KMS-11 (cell line): ENCODE results near the gene TAF1B.

Experiments used
- H2AFZ ChIP-seq: fragments of 200-600 bp; sonication (generic); 2 replicates; pipeline ENCODE4 v1.6.1; 2016; ENCODE audit warnings: antibody characterized with exemption, mixed run types, low read depth
- H3K27ac ChIP-seq: fragments of 200-600 bp; sonication (generic); 2 replicates; pipeline ENCODE4 v1.6.1; 2016; ENCODE audit warnings: mild to moderate bottlenecking, mixed run types
- H3K27me3 ChIP-seq: fragments of 200-600 bp; sonication (generic); 2 replicates; pipeline ENCODE4 v1.6.1; 2017; ENCODE audit warnings: mild to moderate bottlenecking, low read depth, mixed run types, moderate library complexity; ENCODE audit not compliant: insufficient read depth
- H3K36me3 ChIP-seq: fragments of 200-600 bp; sonication (generic); 2 replicates; pipeline ENCODE4 v1.6.1; 2017; ENCODE audit warnings: mild to moderate bottlenecking, mixed run types; ENCODE audit not compliant: insufficient read depth
- H3K4me1 ChIP-seq: fragments of 200-600 bp; sonication (generic); 2 replicates; pipeline ENCODE4 v1.6.1; 2016; ENCODE audit warnings: mild to moderate bottlenecking, low read depth, mixed run types; ENCODE audit not compliant: poor library complexity, severe bottlenecking
- H3K4me2 ChIP-seq: fragments of 200-600 bp; sonication (generic); 2 replicates; pipeline ENCODE4 v1.7.0; 2016; ENCODE audit warnings: mild to moderate bottlenecking, mixed run types
- H3K4me3 ChIP-seq: fragments of 200-600 bp; sonication (generic); IDR thresholded peaks from 2 replicates; pipeline ENCODE4 v1.6.1; 2017; ENCODE audit warnings: low read depth, low read length, mixed read lengths; ENCODE audit not compliant: insufficient read depth
- H3K79me2 ChIP-seq: fragments of 200-600 bp; sonication (generic); 2 replicates; pipeline ENCODE4 v1.6.1; 2016; ENCODE audit warnings: low read depth, mixed run types; ENCODE audit not compliant: insufficient read depth
- H3K9ac ChIP-seq: fragments of 200-600 bp; sonication (generic); 2 replicates; pipeline ENCODE4 v1.6.1; 2016; ENCODE audit warnings: mild to moderate bottlenecking, mixed run types
- H4K20me1 ChIP-seq: fragments of 200-600 bp; sonication (generic); 2 replicates; pipeline ENCODE4 v1.6.1; 2016; ENCODE audit warnings: mild to moderate bottlenecking, mixed run types; ENCODE audit not compliant: insufficient read depth
- CTCF ChIP-seq: fragments of 200-600 bp; sonication (generic); conservative IDR thresholded peaks from 2 replicates; pipeline ENCODE4 v1.6.1; 2017; ENCODE audit warnings: low read depth, mild to moderate bottlenecking, antibody characterized with exemption, low read length, moderate library complexity, mixed read lengths

TAF1B gene

GRCh38 chr2:9967053-9967775 is 123.9 kb downstream of the TAF1B start:
- no peak for TF ChIP-seq CTCF
- H2AFZ ChIP-seq = no peak overlapping the region
- no peaks in the 10 kb centered on the region for H4K20me1 ChIP-seq
- 0 out of 2 replicates have a peak, but pooled peaks cover 3% of the 10 kb centered on the region for H3K36me3 ChIP-seq
- H3K4me3 ChIP-seq = no peak overlapping the region
- no peak overlapping the region for H3K9ac ChIP-seq
- no peaks in the 10 kb centered on the region for H3K79me2 ChIP-seq
- no peak overlapping the region for H3K4me2 ChIP-seq
- H3K27ac ChIP-seq = no peak overlapping the region
- peaks cover 12% of the 10 kb centered on the region for H3K4me1 ChIP-seq
- no peaks in the 10 kb centered on the region for H3K27me3 ChIP-seq

GRCh38 chr2:9968553-9969497 is 125.6 kb downstream of the TAF1B start:
- H3K36me3 ChIP-seq = 0 out of 2 replicates have a peak, but pooled peaks cover 3% of the 10 kb centered on the region
- H3K79me2 ChIP-seq = no peaks in the 10 kb centered on the region
- no peak overlapping the region for H3K9ac ChIP-seq
- H3K27ac ChIP-seq = no peak overlapping the region
- H3K4me1 ChIP-seq = peaks cover 12% of the 10 kb centered on the region
- no peaks in the 10 kb centered on the region for H3K27me3 ChIP-seq
- H3K4me3 ChIP-seq = no peak overlapping the region
- no peak overlapping the region for H2AFZ ChIP-seq
- H3K4me2 ChIP-seq = no peak overlapping the region
- no peaks in the 10 kb centered on the region for H4K20me1 ChIP-seq
- no peak for TF ChIP-seq CTCF

GRCh38 chr2:9970200-9971044 is 127.1 kb downstream of the TAF1B start:
- Histone ChIP-seq H3K4me1 (peaks cover 5% of the 10 kb centered on the region), H3K36me3 (no peaks in the 10 kb centered on the region), H3K4me2 (no peak overlapping the region), H3K27ac (no peak overlapping the region), H3K79me2 (no peaks in the 10 kb centered on the region), H4K20me1 (no peaks in the 10 kb centered on the region), H3K9ac (no peak overlapping the region), H3K4me3 (no peak overlapping the region), H3K27me3 (no peaks in the 10 kb centered on the region), H2AFZ (no peak overlapping the region)
- no peak for TF ChIP-seq CTCF

GRCh38 chr2:9971105-9971818 is 128.0 kb downstream of the TAF1B start:
- Histone ChIP-seq H3K9ac (no peak overlapping the region), H3K36me3 (no peaks in the 10 kb centered on the region), H2AFZ (no peak overlapping the region), H3K27me3 (no peaks in the 10 kb centered on the region), H3K4me1 (no peaks in the 10 kb centered on the region), H3K79me2 (no peaks in the 10 kb centered on the region), H4K20me1 (no peaks in the 10 kb centered on the region), H3K27ac (no peak overlapping the region), H3K4me3 (no peak overlapping the region), H3K4me2 (no peak overlapping the region)
- TF ChIP-seq CTCF = no peak
